ENCODE measurements around the gene CNIH2. TPM values are rescaled to one million over a fixed set of nuclear protein-coding genes. Genes with fewer than 3 reads are reported as not detected.

Gene CNIH2
- total and polyA plus RNA-seq, 9 of the 15 experiments (the other 6 are each of a cell fraction or from before 2014, with no cell fraction given): 0.26 to 0.89 (median 0.40) TPM; not detected in 4

- TF ChIP-seq ZNF175 (CRISPR knock-in tag; IDR thresholded peaks at IDR 0.05; ENCODE audit: low read depth) (no peak), NR2C1 (IDR thresholded peaks at IDR 0.05) (no peak), NR2C1 (tag; IDR thresholded peaks at IDR 0.05) (no peak), FOS (IDR thresholded peaks at IDR 0.05; ENCODE audit: extremely low read depth, insufficient read length) (no peak), ZNF217 (CRISPR knock-in tag; IDR thresholded peaks at IDR 0.05) (no peak), MXI1 (IDR thresholded peaks at IDR 0.05; ENCODE audit: low read depth, low read length) (peak; percentile 100), NCOA6 (IDR thresholded peaks at IDR 0.05) (no peak), RBFOX2 (IDR thresholded peaks at IDR 0.05; ENCODE audit: low read depth, low read length) (peak; percentile 61), BRD9 (IDR thresholded peaks at IDR 0.05; ENCODE audit: low read depth, partially characterized antibody) (no peak), JUN (IDR thresholded peaks at IDR 0.05; ENCODE audit: borderline replicate concordance, low read depth, low read length) (no peak), JUN (CRISPR knock-in tag; IDR thresholded peaks at IDR 0.05; ENCODE audit: borderline replicate concordance) (no peak), TFAP4 (CRISPR knock-in tag; IDR thresholded peaks at IDR 0.05; ENCODE audit: borderline replicate concordance) (peak; percentile 91), HMGN3 (IDR thresholded peaks at IDR 0.05; ENCODE audit: borderline replicate concordance, extremely low read depth, insufficient read length, low read depth, low read length) (peak; percentile 83), FOXP4 (CRISPR knock-in tag; IDR thresholded peaks at IDR 0.05; ENCODE audit: borderline replicate concordance) (no peak), NR1H2 (CRISPR knock-in tag; IDR thresholded peaks at IDR 0.05) (no peak), CREM (IDR thresholded peaks at IDR 0.05; ENCODE audit: low read depth) (peak; percentile 54), RBBP5 (IDR thresholded peaks at IDR 0.05; ENCODE audit: borderline replicate concordance, insufficient read depth, low read length, poor library complexity, severe bottlenecking) (no peak), FOXM1 (IDR thresholded peaks at IDR 0.05; ENCODE audit: low read depth) (no peak), FOXM1 (CRISPR knock-in tag; IDR thresholded peaks at IDR 0.05; ENCODE audit: low read depth) (0 out of 2 replicates have a peak, but pooled peaks have one; percentile 7), MAZ (CRISPR knock-in tag; conservative IDR thresholded peaks at IDR 0.05 in 1 of 2, IDR thresholded peaks at IDR 0.05 in 1 of 2) (peak; percentile 41 to 60; a peak in 1 of 4 replicates), ZBTB33 (CRISPR knock-in tag; IDR thresholded peaks at IDR 0.05) (peak; percentile 90), RB1 (IDR thresholded peaks at IDR 0.05; ENCODE audit: low read depth) (peak; percentile 94), HCFC1 (IDR thresholded peaks at IDR 0.05; ENCODE audit: low read depth, low read length) (peak; percentile 65)
Measured at GRCh38 chr11:66282468-66283455, 4.8 kb downstream of the CNIH2 start (continued).

Data from K562 (cell line).